HuH-7.5 (cell line): ENCODE measurements around the gene RASD2.
A peak's percentile ranks its signal among the peaks of the same experiment; 100 is the strongest.
"Not testable (repeated sequence)": the region's sequence is repeated elsewhere in the genome, so short reads cannot be mapped to it uniquely, and the experiment has no call there.

ENCODE experiments used
- DNase-seq: peaks from one replicate; pipeline ENCODE4 v3.0.0; 2011; ENCODE audit warnings: low spot score

The RASD2 gene

GRCh38 chr22:35540595-35541253, at the start of gene RASD2:
RASD2 (plus strand) TSS chr22:35540831; CDS start chr22:35546810, 5,979 bp downstream.
- DNase-seq: peak; percentile 54

- not testable (repeated sequence) for DNase-seq
Observed at GRCh38 chr22:35491061-35491907, 49.3 kb upstream of the RASD2 start.

- DNase-seq: no peak
Observed at GRCh38 chr22:35491908-35492380, 48.7 kb upstream of the RASD2 start.

- DNase-seq: no peak
Observed at GRCh38 chr22:35493074-35493473, 47.6 kb upstream of the RASD2 start.

GRCh38 chr22:35495711-35496110, 44.9 kb upstream of the RASD2 start:
- DNase-seq: not testable (repeated sequence)

GRCh38 chr22:35496768-35497312, 43.8 kb upstream of the RASD2 start:
- DNase-seq: no peak

GRCh38 chr22:35498026-35498800, 42.4 kb upstream of the RASD2 start:
- DNase-seq: no peak

GRCh38 chr22:35502836-35503235, 37.8 kb upstream of the RASD2 start:
- no peak for DNase-seq

- DNase-seq: no peak
Observed at GRCh38 chr22:35505399-35506258, 35.0 kb upstream of the RASD2 start.

- no peak for DNase-seq
Observed at GRCh38 chr22:35506259-35506570, 34.4 kb upstream of the RASD2 start.

- DNase-seq: not testable (repeated sequence)
Observed at GRCh38 chr22:35507851-35508250, 32.8 kb upstream of the RASD2 start.

GRCh38 chr22:35509451-35509850, 31.2 kb upstream of the RASD2 start:
- DNase-seq: no peak

- no peak for DNase-seq
Observed at GRCh38 chr22:35509960-35510359, 30.7 kb upstream of the RASD2 start.

GRCh38 chr22:35510481-35510934, 30.1 kb upstream of the RASD2 start:
- no peak for DNase-seq

- DNase-seq: no peak
Observed at GRCh38 chr22:35510951-35511350, 29.7 kb upstream of the RASD2 start.

GRCh38 chr22:35514366-35514765, 26.3 kb upstream of the RASD2 start:
- DNase-seq: no peak

- DNase-seq: not testable (repeated sequence)
Observed at GRCh38 chr22:35515952-35516351, 24.7 kb upstream of the RASD2 start.

GRCh38 chr22:35516723-35517122, 23.9 kb upstream of the RASD2 start:
- no peak for DNase-seq

GRCh38 chr22:35517207-35517606, 23.4 kb upstream of the RASD2 start:
- no peak for DNase-seq

- DNase-seq: no peak
Observed at GRCh38 chr22:35517769-35518530, 22.7 kb upstream of the RASD2 start.
